Endometrium (tissue), 2 donors: ENCODE measurements around the gene ADRB2.

ENCODE experiments used
- FAIRE-seq: peaks from 2 replicates; lab custom pipeline; 2012; peaks lifted over from hg19 to GRCh38; lab: Jason Lieb, UNC
- donor health status: control.
- donor health status: control.

ADRB2 gene

GRCh38 chr5:148805326-148806290 lies 20.8 kb upstream of the ADRB2 start:
- FAIRE-seq: no peak

GRCh38 chr5:148806520-148806931 lies 19.9 kb upstream of the ADRB2 start:
- no peak for FAIRE-seq

DNA sequence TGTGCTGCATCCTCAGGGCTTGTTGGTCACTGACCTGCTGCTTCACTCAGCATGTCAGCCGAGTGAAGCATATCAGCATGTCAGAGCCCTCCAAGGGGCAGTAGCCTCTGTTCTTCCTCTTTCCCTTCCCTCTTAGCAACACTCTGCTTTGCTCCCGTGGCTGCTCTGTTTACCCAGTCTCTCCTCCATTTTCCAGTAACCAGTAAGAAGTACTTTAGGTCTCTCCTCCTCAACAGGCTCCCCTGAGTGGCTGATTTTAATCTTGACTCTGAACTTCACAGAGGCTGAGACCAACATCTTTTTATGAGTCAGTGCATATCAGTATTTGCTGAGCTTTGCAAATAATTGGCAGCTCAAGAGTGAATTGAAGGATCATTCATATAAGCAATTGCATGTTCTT lies 18.6 kb upstream of the ADRB2 start:
- FAIRE-seq: no peak

DNA sequence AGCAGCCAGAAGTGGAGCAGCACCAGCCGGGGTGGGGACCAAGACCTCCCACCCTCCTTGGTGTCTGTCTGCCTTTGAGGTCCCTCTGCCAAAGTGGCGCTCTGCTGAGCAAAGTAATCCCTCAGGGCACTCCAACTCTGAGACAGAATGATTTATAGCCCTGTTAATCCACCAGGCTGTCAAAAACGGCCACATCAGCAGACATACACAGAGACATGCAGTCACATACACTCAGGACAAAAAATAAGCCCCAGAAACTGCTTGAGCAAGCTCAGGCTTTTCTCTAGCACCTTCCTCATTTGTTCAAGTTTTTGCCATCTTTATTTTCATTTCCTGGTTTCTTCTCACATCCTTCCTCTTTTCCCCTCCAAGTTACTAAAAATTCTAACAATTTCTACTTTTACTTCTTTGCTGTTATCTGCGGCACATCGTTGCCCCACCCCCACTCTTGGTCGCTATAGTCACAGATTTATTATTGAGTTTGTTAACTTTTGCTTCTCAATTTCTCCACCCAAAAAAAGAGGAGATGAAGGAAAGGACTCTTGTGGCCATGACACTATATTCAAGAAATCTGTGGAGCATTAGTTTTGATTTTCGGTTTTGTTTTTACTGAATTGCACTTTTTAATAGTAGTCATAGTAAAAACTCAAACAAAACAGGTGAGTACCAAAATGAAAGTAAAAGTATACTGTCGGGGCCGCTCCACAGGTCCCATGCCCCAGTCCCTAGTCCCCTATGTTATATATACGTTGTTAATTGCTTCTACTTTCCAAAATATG lies 17.4 kb upstream of the ADRB2 start:
- FAIRE-seq: no peak

DNA sequence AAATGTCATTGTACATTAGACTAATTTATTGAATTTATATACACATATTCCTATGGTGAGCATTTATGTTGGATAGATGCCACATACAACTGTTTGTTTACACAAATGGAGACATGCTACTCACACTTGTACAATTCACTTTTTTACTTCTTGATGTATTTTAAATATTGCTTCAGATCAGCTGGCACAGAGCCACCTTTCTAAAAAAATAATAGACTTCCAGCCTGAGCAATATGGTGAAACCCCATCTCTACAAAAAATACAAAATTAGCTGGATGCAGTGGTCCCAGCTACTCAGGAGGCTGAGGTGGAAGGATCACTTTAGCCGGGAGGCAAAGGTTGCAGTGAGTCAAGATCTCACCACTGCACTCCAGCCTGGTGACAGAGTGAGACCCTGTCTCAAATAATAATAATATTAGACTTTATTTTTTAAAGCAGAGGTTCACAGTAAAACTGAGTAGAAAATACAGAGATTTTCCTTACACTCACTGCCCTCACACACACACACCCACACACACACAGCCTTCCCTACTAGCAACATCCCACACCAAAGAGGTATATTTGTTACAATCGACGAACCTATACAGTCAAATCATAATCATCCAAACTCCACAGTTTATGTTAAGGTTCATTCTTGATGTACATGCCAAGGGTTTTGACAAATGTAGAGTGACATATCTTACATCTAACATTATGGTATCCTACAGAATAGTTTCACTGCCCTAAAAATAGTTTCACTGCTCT lies 16.5 kb upstream of the ADRB2 start:
- no peak for FAIRE-seq

DNA sequence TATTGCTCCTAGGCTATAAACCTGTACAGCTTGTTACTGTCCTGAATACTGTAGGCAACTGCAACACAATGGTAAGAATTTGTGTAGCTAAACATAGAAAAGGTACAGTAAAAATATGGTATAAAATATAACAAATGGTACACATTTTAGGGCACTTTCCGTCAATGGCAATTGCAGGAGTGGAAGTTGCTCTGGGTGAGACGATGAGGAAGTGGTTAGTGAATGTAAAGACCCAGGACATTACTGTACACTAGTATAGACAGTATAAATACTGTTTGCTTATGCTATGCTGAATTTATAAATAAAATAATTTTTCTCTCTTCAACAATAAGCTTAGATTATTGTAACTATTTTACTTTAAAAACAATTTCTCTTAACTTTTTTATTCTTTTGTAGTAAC lies 15.6 kb upstream of the ADRB2 start:
- no peak for FAIRE-seq

DNA sequence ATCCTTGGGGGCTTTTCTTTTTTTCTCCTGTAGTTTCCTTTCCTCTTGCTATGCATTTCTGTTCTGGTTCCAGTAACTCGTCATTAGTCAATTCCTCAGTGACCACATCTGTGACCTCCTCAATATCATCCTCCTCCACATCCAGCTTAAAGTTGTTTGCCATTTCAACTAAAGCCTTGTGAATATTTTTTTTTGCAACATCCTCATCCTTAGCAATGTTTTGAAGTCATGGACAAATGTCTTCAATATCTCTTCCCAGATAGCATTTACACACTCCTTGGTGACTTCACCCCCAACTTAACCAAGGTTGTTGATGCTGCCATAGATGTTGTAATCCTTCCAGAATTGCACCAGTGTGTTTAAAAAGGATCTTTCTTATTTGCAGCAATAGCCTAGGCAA lies 14.7 kb upstream of the ADRB2 start:
- FAIRE-seq: no peak

- no peak for FAIRE-seq
These were observed 11.3 kb upstream of the ADRB2 start for GRCh38 chr5:148815086-148815485.

DNA sequence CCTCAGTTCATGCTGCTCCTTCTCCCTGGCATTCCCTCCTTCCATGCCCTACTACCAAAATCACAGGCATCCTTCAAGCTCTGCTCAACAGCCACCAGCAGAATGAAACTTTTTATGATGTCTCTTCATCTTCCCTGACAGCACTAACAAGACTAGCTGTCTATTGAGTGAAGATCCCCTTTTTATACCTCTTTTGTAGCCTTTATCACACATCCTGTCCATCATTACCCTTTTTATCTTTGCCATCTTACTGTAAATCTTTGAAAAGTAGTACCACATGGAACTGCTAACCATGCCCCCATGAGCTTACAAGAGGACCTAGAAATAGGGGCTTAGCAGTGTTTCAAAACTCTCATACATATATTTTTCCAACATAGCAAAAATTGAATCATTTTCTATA lies 10.8 kb upstream of the ADRB2 start:
- no peak for FAIRE-seq

DNA sequence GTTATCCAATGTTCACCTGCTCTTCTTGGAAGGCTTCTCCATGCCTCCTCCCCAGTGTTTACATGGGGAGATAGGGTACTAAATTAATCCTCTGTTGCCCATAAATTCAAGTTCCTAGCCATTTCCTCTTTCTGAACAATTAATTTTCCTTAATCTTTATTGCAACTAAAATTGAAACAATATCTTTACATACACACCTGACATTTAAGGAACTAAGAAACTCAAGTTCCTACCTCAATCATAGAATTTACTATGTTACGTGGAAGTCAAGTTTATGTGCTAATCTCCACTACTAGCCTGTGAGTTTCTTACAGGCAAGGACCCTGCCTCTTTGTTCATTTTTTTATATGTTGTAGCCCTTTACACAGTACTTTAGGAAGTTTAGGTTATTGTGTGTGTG lies 10.1 kb upstream of the ADRB2 start:
- no peak for FAIRE-seq

DNA sequence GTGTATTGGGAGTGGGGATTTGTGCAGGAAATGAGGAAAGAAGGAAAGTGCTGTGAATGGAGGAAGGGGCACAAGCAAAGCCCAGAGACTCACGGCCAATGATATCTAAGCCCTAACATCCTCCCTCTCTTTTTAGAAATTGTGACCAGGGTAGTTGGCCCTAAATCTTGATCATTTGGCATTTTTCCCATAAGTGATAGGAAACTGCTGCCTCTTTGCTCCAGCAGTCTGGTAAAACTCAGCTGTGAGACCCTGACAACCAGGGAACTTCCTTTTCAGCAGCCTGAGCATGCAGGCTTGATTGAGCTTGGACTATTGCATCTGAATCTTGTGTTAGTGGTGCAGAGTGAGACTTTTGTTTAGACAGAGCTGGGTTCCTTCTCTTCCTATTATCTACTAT lies 9.6 kb upstream of the ADRB2 start:
- FAIRE-seq: no peak

DNA sequence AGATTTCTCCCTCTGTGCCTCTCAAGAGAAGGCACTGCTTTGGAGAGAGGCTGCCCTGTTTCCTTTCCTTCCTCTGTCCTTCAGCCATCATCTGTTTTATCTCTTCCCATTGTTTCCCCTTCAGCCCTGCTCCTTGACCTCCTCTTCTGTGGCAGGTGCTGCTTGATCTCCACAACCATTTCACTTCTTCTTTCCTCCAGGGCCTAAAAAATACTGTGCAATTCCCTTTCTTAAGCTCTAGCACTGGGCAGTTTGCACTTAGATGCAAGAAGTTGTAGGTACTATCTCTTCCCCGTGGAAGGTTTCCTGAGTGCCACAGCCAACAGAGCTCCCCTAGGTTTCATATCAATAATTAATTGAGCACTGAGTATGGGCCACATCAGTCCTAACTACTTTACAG lies 8.8 kb upstream of the ADRB2 start:
- FAIRE-seq: no peak

- FAIRE-seq: no peak
These were observed 5.7 kb upstream of the ADRB2 start for GRCh38 chr5:148820461-148821395.

GRCh38 chr5:148823871-148824270 lies 2.5 kb upstream of the ADRB2 start:
- FAIRE-seq: no peak

DNA sequence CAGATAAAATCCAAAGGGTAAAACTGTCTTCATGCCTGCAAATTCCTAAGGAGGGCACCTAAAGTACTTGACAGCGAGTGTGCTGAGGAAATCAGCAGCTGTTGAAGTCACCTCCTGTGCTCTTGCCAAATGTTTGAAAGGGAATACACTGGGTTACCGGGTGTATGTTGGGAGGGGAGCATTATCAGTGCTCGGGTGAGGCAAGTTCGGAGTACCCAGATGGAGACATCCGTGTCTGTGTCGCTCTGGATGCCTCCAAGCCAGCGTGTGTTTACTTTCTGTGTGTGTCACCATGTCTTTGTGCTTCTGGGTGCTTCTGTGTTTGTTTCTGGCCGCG lies 727 bp upstream of the ADRB2 start:
- no peak for FAIRE-seq

DNA sequence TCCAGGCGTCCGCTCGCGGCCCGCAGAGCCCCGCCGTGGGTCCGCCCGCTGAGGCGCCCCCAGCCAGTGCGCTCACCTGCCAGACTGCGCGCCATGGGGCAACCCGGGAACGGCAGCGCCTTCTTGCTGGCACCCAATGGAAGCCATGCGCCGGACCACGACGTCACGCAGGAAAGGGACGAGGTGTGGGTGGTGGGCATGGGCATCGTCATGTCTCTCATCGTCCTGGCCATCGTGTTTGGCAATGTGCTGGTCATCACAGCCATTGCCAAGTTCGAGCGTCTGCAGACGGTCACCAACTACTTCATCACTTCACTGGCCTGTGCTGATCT lies 294 bp downstream of the ADRB2 start:
- FAIRE-seq: no peak

DNA sequence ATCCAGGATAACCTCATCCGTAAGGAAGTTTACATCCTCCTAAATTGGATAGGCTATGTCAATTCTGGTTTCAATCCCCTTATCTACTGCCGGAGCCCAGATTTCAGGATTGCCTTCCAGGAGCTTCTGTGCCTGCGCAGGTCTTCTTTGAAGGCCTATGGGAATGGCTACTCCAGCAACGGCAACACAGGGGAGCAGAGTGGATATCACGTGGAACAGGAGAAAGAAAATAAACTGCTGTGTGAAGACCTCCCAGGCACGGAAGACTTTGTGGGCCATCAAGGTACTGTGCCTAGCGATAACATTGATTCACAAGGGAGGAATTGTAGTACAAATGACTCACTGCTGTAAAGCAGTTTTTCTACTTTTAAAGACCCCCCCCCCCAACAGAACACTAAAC lies 1.3 kb downstream of the ADRB2 start:
- FAIRE-seq: no peak

DNA sequence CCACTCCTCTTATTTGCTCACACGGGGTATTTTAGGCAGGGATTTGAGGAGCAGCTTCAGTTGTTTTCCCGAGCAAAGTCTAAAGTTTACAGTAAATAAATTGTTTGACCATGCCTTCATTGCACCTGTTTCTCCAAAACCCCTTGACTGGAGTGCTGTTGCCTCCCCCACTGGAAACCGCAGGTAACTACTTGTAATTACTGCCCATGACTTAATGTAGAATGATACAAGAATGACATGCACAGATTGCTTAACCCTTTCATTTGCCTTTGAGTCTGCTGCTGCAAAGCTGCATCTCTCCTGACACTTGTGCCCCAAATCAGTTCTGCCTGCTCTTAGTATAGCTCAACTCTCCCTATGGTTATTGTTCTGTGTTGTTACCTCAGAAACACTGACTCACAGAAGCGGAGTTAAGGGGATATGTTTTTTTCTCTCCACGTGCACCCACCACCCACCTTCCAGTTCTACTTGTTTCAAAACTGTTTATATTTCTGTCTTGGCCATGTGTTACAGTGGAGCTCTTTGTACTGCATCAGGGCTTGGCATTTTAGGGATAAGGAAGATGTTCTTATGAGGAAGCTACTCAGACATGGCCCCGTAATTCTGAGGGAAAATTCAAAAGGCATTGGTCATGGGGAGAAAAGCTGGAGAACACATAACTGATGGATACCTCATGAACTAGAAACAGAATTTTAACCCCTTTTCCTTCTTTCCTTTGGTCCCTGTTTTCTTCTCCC lies 2.3 kb downstream of the ADRB2 start:
- FAIRE-seq: no peak

GRCh38 chr5:148829248-148829594 lies 2.8 kb downstream of the ADRB2 start:
- FAIRE-seq: no peak

DNA sequence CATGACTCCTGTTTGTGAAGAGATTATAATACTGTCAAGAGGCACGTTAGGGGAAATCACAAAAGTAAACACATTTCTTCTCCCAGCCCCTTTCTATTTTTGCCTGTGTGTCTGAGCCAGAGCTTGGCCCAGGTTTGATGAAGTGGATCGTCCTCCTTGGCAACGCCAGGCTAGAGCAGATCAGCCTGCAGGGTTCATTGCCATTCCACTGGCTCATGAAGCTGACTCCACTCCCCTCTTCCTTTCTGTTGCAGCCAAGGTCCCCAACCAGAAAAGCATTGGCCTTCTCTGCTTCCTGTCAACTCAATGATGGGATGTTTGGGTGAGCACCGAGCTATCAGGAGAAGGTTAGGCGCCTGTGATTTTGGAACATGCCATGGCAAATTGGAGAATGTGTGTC lies 3.3 kb downstream of the ADRB2 start:
- no peak for FAIRE-seq

DNA sequence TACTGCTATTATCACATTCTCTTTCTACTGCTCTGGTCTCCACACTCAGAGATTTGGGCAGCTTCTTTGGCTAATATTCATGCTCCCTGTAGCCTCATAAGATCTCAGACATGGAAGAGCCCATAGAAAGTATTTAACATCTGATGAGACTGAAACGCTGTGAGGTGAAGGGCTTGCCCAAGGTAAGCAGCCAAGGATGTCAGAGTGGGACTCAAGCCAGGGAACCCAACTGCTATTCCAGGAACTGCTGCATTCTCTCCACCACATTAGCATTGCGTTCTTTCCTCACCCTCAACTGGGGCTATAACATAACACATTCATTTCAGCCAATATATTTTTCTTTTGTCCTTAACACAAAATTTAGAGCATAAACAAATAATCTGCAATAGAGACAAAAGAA lies 3.8 kb downstream of the ADRB2 start:
- no peak for FAIRE-seq
